Measurements from ENCODE around the gene REXO4.

- TF ChIP-seq CTCF (IDR thresholded peaks at IDR 0.05) (no peak), EP300 (IDR thresholded peaks at IDR 0.05) (no peak)
These were observed 9.8 kb downstream of the REXO4 start for GRCh38 chr9:133408042-133408441.

Measured in suprapubic skin (tissue), 3 donors.